GM19238 (cell line): ENCODE data around the gene FBXW2.

Experiments
- DNase-seq: peaks from one replicate; pipeline ENCODE4 v3.0.0; 2011; ENCODE audit warnings: low spot score; ENCODE audit not compliant: insufficient read length

FBXW2 gene

DNA sequence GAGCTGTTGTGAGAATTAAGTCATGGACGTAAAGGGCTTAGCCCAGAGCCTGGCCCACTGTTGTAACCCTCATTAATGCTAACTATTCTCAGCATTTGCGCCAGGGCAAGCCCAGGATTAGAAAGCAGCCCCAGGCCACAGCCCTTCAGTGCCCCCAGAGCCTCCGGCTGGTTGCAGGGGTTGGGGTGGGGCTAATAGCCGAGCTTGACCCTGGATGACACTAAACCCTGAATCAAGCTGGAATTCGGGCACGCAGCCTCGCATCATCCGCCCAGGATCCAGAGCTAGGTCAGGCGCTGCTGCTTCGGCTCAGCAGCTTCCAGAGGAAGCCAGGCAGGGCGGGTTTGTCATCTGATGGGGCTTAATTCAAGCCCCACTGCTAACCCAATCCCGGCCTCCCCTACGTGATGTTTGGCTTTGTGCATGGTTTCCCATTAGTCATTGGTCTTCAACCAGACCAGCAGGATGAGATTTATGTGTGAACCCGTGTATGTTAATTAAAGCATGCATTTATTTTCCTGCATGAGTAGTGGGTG is 77.8 kb downstream of the FBXW2 start:
- DNase-seq: no peak

DNA sequence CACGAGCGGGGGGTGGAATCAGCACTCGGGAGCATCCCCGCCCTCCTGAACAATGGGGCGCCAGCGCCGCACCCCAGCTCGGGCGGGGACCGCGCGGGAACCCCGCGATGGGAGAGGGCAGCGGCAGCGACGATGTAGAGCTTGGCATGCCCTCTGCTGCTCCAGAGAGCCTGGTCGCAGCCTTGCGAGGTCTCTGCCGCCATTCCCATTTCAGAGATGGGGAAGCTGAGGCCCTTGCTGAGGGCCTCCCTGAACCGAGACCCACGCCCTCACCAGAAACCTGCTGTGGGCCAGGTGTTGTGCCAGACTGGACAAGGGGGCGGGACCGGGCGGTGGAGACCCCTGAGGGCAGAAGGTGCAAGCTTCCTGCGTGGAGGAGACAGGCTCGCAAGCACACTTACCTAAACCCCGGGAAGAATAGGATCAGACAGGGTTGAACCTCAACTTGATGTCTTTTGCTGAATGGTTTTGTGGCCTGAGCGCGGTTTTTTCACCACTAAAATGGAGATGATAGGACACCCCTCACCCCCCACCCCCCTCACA is 78.3 kb downstream of the FBXW2 start:
- DNase-seq: no peak

DNA sequence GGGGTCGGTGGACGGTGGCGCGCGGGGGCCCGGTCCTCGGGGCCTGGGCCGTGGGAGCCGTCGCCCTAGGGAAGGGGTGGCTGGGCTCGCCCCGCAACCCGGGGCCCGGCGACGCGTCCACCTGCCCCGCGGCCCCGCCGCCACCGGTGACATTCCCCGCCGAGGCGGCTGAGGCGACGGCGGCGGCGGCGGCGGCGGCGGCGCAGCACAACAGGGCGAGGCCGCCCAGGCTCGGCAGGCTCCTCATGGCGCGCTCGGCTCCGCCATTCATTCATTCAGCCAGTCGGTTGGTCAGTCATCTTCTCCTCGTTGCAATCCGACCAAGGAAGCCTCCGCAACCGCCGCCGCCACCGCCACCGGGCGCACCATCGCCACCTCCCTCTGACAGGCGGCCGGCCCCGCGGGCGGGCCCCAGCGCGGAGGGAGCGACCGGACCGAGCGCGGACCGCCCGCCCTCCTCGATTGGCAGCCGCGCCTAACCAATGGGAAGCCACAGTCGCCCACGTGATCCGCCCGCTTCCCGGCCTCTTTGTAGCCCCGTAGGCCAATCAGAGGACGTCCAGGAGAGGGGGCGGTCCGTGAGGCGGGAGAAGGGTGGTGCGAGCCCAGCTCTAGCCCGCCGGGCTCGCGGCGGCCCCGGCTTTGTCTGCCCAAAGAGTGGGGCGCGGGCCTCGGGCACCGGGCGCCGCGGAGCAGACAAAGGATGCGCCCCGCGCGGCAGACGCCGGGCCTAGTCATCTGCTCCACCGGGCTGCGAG is 78.9 kb downstream of the FBXW2 start, which contains the start of gene MEGF9:
Gene MEGF9, minus strand, starts transcription at position 383 of the 758 bp plus-strand sequence. Its CDS starts 112 bp downstream, at position 271.
- peak; percentile 90 for DNase-seq

DNA sequence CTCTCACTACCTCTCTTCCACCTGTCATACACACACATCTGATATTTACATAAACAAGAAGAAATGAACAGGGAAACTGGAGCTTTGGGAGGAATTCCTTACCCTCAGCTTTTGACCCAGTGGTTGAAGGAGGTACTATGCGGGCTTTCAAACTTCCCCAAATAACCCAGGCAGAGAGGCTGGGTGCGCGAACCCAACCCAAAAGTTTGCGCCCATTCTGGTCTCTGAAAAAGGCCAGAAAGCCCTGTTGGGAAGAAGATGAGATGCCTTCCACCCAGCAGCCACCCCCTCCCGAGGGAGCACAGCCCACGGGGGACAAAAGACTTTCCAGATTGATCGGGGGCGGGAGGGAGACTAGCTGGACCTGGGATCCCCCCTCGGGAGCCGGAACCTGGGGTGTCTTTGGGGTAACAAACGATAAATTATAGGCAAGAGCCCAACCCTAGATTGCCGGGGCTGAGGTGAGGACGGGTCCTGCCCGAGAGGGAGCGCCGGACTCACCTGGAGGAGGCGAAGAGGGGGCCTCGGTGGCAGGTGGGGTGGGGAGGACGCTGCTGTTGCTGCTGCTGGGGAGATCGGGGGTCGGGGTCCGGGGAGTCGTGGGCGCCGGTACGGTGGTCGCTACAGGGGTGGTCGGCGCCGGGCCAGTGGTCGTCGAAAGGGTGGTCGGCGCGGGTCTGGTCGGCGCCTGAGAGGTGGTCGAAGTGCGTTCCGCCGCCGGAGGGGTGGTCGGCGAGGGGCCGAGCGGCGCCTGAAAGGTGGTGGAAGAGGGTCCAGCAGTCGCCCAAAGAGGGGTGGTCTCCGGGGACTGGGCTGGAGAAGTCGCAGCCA is 79.7 kb downstream of the FBXW2 start:
- DNase-seq: peak; percentile 16

DNA sequence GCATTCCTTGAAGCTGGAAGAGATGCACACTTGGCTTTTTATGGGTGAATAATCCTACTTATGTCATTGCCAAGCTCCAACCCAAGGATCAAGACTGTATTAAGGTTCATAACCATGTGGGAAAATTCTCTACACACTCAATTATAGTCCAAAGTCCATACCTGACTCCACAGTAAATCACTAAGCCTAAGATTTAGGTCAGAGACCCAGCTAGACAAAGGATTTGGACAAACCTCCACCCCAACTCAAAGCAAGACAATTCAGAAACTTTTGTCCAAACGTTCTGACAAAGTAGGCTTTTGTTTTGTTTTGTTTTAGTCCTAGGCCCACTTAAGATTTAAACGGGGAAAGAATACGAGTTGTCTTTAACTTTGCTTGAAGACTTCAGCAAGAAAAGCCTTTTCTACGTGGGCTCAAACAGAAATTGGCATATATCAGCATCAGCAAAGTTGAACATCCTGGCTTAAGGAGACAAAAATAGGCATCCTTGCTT is 80.6 kb downstream of the FBXW2 start:
- no peak for DNase-seq

DNA sequence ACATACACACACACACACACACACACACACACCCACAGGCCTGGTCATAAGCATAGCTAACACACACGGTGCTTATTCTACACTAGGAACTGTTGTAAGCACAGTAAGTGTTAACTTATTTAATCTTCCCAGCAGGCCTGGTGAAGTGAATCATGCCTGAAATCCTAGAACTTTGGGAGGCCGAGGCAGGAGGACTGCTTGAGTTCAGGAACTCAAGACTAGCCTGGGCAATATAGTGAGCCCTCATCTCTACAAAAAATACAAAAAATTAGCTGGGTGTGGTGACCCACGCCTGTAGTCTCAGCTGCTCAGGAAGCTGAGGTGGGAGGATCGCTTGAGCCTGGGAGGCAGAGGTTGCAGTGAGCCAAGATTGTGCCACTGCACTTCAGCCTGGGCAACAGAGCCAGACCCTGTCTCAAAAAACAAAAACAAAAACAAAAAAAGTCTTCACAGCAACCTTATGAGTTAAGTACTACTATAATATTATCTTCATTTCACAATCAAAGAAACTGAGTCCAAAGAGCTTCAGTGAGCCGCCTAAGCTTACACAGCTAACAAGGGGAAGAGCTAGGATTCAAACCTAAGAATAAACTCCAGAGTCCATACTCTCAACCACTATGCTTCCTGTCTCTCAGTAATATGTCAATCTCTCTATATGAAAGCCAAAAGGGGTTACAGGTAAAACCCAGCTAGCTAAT is 81.2 kb downstream of the FBXW2 start:
- DNase-seq: no peak

DNA sequence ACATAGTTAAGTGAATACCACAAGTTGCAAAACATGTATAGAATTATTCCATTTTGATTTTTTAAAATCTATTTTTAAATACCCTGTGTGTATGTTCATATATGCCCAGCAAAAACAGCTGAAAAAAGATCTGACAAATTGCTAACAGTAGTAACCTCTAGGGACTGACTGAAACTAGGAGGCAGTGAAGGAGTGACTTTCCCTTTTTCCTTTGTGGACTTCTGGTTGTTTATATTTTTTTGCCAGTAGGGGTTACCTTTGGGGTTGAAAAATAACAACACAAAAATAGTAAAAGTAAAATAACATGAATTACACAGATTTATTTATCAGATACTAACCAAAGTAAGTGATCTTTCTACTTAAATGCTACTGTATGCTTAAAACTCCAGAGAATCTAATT is 81.9 kb downstream of the FBXW2 start:
- no peak for DNase-seq

DNA sequence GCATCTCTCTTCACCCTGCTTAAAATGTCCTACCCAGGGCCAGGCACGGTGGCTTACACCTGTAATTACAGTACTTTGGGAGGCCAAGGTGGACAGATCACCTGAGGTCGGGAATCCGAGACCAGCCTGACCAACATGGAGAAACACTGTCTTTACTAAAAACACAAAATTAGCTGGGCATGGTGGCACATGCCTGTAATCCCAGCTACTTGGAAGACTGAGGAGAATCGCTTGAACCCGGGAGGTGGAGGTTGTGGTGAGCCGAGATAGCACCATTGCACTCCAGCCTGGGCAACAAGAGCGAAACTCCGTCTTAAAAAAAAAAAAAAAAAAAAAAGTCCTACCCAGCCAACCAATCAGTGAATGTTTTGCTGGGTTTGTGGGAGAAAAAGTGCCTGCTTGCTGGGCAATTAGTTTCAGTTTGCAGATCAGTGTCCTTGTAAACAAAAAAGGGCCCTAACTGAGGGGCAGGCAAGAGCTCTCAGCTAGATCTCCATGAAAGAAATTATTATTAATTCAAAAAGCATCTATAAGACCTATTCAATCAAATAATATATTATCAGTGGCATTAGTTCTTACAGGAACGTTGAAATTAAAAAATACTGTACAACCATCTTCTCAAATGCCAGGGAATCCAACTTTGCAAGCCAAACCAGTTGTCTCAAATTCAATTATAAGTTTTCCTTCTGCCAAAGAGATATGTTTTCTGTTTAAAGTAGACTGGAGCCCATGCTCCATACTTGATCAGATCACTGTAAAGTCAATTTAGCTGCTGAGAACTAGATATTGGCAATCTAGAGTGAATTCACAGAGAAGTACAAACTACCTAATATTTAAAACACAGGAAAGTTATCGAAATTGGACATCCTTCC is 82.9 kb downstream of the FBXW2 start:
- peak; percentile 26 for DNase-seq

DNA sequence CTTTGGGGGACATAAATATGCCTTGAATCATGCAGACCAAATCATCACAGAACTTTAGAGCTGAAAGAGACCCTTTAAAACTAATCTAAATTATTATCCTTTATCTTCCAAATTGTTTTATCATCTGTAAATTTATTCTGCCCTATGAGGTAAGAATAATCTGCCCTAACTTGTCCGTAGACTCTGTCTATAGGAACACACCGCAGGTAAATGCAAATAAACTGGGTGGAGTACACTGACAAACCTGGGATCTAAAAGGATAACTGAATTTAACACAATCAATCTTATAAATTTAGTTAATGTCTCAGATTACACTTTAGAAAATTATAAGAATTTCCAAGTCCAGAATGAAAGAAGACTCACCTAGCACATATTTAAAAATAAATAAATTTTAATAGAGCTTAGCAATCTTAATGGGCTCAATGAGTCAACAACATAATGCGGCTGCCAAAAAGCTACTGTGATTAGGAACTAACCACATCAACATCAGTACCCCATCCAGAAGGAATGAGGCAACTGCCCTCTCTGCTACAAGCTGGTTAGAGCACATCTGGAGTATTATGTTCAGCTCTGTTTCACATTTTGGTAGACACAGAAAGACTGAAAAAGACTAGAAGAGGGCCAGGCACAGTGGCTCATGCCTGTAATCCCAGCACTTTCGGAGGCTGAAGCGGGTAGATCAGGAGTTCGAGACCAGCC is 84.5 kb downstream of the FBXW2 start:
- no peak for DNase-seq

DNA sequence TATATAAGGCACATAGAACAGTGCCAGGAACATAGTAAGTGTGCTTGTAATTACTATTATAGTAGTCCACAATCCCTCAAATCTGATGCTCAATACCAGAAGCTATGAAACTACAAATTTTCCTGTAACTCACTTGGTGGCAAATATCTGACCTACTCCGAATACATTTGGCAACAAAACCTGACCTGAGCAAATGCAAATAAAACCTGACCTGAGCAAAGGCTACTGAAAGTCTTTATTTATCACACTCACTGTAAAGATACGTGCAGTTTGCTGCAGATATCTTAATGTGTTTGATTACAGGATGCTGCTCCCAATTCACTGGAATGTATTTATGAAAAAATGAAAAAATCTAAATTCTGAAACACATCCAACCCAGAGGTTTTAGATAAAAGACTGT is 86.0 kb downstream of the FBXW2 start:
- DNase-seq: no peak
